Aorta (tissue), 5 donors: ENCODE data around the gene LPCAT3. TPM values are rescaled to one million over a fixed set of nuclear protein-coding genes. Genes with fewer than 3 reads are reported as not detected.

ENCODE experiments used
- ATAC-seq: fragments of 200-7000 bp; cut with Tn5 transposase; one replicate; pipeline ENCODE4 v1.9.1; 2022; ENCODE audit warnings: moderate library complexity; ENCODE audit not compliant: low FRiP score
- DNase-seq, 2 donors: peaks; one replicate each; pipeline ENCODE4 v3.0.0-alpha.2; 2020
- H3K27ac ChIP-seq, 2 donors: one replicate each; pipeline ENCODE4 v1.5.1; 2013; ENCODE audit warnings: low read length in 2 of 2, mild to moderate bottlenecking in 2 of 2, moderate library complexity in 2 of 2, control low read depth in 1 of 2, inconsistent platforms in 1 of 2, low read depth in 1 of 2
- H3K27me3 ChIP-seq, 2 donors: one replicate each; pipeline ENCODE4 v1.6.1; 2013; ENCODE audit warnings: control low read depth in 1 of 2, low read length in 1 of 2, mild to moderate bottlenecking in 1 of 2, moderate library complexity in 1 of 2; ENCODE audit not compliant: insufficient read depth in 2 of 2, control insufficient read depth in 1 of 2
- H3K36me3 ChIP-seq, 2 donors: one replicate each; pipeline ENCODE4 v1.6.1; 2013; ENCODE audit warnings: control low read depth in 1 of 2, low read length in 1 of 2, mild to moderate bottlenecking in 1 of 2; ENCODE audit not compliant: insufficient read depth in 2 of 2, control insufficient read depth in 1 of 2
- H3K4me1 ChIP-seq, 2 donors: one replicate each; pipeline ENCODE4 v1.6.1; 2013; ENCODE audit warnings: low read length in 2 of 2, control low read depth in 1 of 2, mild to moderate bottlenecking in 1 of 2, moderate library complexity in 1 of 2; ENCODE audit not compliant: insufficient read depth in 2 of 2, control insufficient read depth in 1 of 2
- H3K4me3 ChIP-seq, 2 donors: one replicate each; pipeline ENCODE4 v1.5.1; 2013; ENCODE audit warnings: low read length in 2 of 2, control low read depth in 1 of 2, mild to moderate bottlenecking in 1 of 2
- H3K9me3 ChIP-seq: one replicate; pipeline ENCODE4 v1.6.1; 2013; ENCODE audit warnings: mild to moderate bottlenecking, low read length; ENCODE audit not compliant: control insufficient read depth
- WGBS, 2 donors: extraction: QIAGEN DNeasy Blood & Tissue Kit; methylation state at CpG; one replicate each; pipeline ENCODE4 v1.1.7; 2013; 5-methylcytosine and 5-hydroxymethylcytosine counted together
- intact Hi-C, 2 donors: fragments of 100-400 bp; cut with DNase I; formaldehyde crosslinking; loops; one replicate each; pipeline versions ENCODE4 v1.14.2 to v1.15.0; 2022
- polyA plus RNA-seq, 2 donors: library from polyadenylated mRNA; stranded (reverse); fragments of 200-250 nt; gene quantifications; one replicate each; pipeline ENCODE4 v1.2.3, GENCODE V29; 2013
- total RNA-seq, 2 donors: library from RNA; stranded (reverse); fragmentation: NEBNext Ultra II Directional; extraction: Animal tissue kit (Norgen Biotek cat#: 25700); gene quantifications; one replicate each; pipeline ENCODE4 v1.2.1, GENCODE V29; 2021
- donor health status: healthy with polysubstance abuse.
- donor health status: Bipolar disorder and iron deficiency.
- donor health status: DM: no; HTN: no; CAD: no.
- donor health status: DM: no; HTN: no; CAD: no.
- donor health status: DM: yes; HTN: yes; CAD: no.

LPCAT3 gene
- total and polyA plus RNA-seq, 4 donors, result 10.1 to 33.2 (median 28.1) TPM

- no peak overlapping the region for H3K27ac ChIP-seq
- H3K9me3 ChIP-seq, result no peaks in the 10 kb centered on the region
- ATAC-seq (no peak), DNase-seq (no peak)
- intact Hi-C loops, result no loop called here
- H3K36me3 ChIP-seq, result no peaks in the 10 kb centered on the region
- H3K27me3 ChIP-seq, result no peaks in the 10 kb centered on the region
- 80 to 83% methylated on average over 20 of the region's 20 CpGs for WGBS, 2 donors
- no peak overlapping the region for H3K4me3 ChIP-seq
- no peaks in the 10 kb centered on the region for H3K4me1 ChIP-seq
Observed at GRCh38 chr12:6957151-6957701, 61.0 kb downstream of the LPCAT3 start.

- WGBS, 2 donors, result 84 to 90% methylated on average over 28 of the region's 28 CpGs
- DNase-seq, result peak; percentile 41 to 75
Observed at GRCh38 chr12:6956021-6956727, 62.1 kb downstream of the LPCAT3 start.

GRCh38 chr12:6955108-6956020, 62.9 kb downstream of the LPCAT3 start:
- no peak overlapping the region for H3K27ac ChIP-seq
- H3K4me1 ChIP-seq, result no peaks in the 10 kb centered on the region
- H3K36me3 ChIP-seq, result no peaks in the 10 kb centered on the region
- 84 to 88% methylated on average over 22 of the region's 22 CpGs for WGBS, 2 donors
- DNase-seq (peak; percentile 34 to 64), ATAC-seq (no peak)
- intact Hi-C loops, result no loop called here
- no peaks in the 10 kb centered on the region for H3K9me3 ChIP-seq
- H3K27me3 ChIP-seq, result no peaks in the 10 kb centered on the region
- H3K4me3 ChIP-seq, result no peak overlapping the region

More at GRCh38 chr12:6956021-6956727, 62.1 kb downstream of the LPCAT3 start:
- ATAC-seq, result no peak
- Histone ChIP-seq H3K27ac (no peak overlapping the region), H3K9me3 (no peaks in the 10 kb centered on the region), H3K36me3 (no peaks in the 10 kb centered on the region), H3K27me3 (no peaks in the 10 kb centered on the region), H3K4me3 (no peak overlapping the region), H3K4me1 (no peaks in the 10 kb centered on the region)
- intact Hi-C loops, result no loop called here

GRCh38 chr12:6954316-6955107, 63.8 kb downstream of the LPCAT3 start:
- WGBS, 2 donors, result 88 to 90% methylated on average over 21 of the region's 21 CpGs
- H3K9me3 ChIP-seq, result no peaks in the 10 kb centered on the region
- H3K4me1 ChIP-seq, result no peaks in the 10 kb centered on the region
- intact Hi-C loops, result no loop called here
- H3K36me3 ChIP-seq, result no peaks in the 10 kb centered on the region
- peak in 1 of 2 donors; percentile 40 for DNase-seq
- no peak overlapping the region for H3K27ac ChIP-seq
- ATAC-seq, result no peak
- no peak overlapping the region for H3K4me3 ChIP-seq
- no peaks in the 10 kb centered on the region for H3K27me3 ChIP-seq

GRCh38 chr12:6953442-6954315, 64.6 kb downstream of the LPCAT3 start:
- intact Hi-C loops, result no loop called here
- DNase-seq (peak; percentile 86 to 87), ATAC-seq (peak; percentile 56)
- WGBS, 2 donors, result 56 to 60% methylated on average over 22 to 24 of the region's 24 CpGs
- Histone ChIP-seq H3K27me3 (no peaks in the 10 kb centered on the region), H3K4me3 (no peak overlapping the region), H3K4me1 (no peaks in the 10 kb centered on the region), H3K36me3 (no peaks in the 10 kb centered on the region), H3K27ac (no peak overlapping the region), H3K9me3 (no peaks in the 10 kb centered on the region)

GRCh38 chr12:6952863-6953441, 65.3 kb downstream of the LPCAT3 start:
- ATAC-seq (no peak), DNase-seq (peak; percentile 43 to 66)
- intact Hi-C loops, result no loop called here
- Histone ChIP-seq H3K9me3 (no peaks in the 10 kb centered on the region), H3K4me1 (no peaks in the 10 kb centered on the region), H3K27me3 (no peaks in the 10 kb centered on the region), H3K27ac (no peak overlapping the region), H3K4me3 (no peak overlapping the region), H3K36me3 (no peaks in the 10 kb centered on the region)
- 88 to 90% methylated on average over 15 of the region's 15 CpGs for WGBS, 2 donors

GRCh38 chr12:6952121-6952862, 66.0 kb downstream of the LPCAT3 start:
- H3K36me3 ChIP-seq, result no peaks in the 10 kb centered on the region
- ATAC-seq, result no peak
- DNase-seq, result peak; percentile 46 to 71
- no peaks in the 10 kb centered on the region for H3K4me1 ChIP-seq
- H3K4me3 ChIP-seq, result no peak overlapping the region
- WGBS, 2 donors, result 76% methylated on average over 20 to 22 of the region's 22 CpGs
- no peak overlapping the region for H3K27ac ChIP-seq
- H3K9me3 ChIP-seq, result no peaks in the 10 kb centered on the region
- H3K27me3 ChIP-seq, result no peaks in the 10 kb centered on the region
- intact Hi-C loops, result no loop called here
